Glutamatergic neuron (in vitro differentiated cells): ENCODE results near the gene HOXC9. TPM values are rescaled to one million over a fixed set of nuclear protein-coding genes. Genes with fewer than 3 reads are reported as not detected.

ENCODE experiments used
- DNase-seq: peaks from one replicate; pipeline ENCODE4 v3.0.0; 2022
- H3K27ac Mint-ChIP-seq: one replicate; pipeline ENCODE4 v1.8.0; 2020; ENCODE audit warnings: mild to moderate bottlenecking, mixed read lengths, inconsistent platforms; ENCODE audit not compliant: unreplicated experiment
- H3K27me3 Mint-ChIP-seq: one replicate; pipeline ENCODE4 v1.8.0; 2020; ENCODE audit warnings: mild to moderate bottlenecking, moderate library complexity, mixed read lengths, inconsistent platforms; ENCODE audit not compliant: unreplicated experiment
- H3K36me3 Mint-ChIP-seq: one replicate; pipeline ENCODE4 v1.8.0; 2020; ENCODE audit warnings: mild to moderate bottlenecking, mixed read lengths, inconsistent platforms; ENCODE audit not compliant: unreplicated experiment
- H3K4me1 Mint-ChIP-seq: one replicate; pipeline ENCODE4 v1.8.0; 2020; ENCODE audit warnings: mild to moderate bottlenecking, low read depth, mixed read lengths, inconsistent platforms; ENCODE audit not compliant: unreplicated experiment
- H3K4me3 Mint-ChIP-seq: one replicate; pipeline ENCODE4 v1.8.0; 2020; ENCODE audit warnings: mild to moderate bottlenecking, mixed read lengths, inconsistent platforms; ENCODE audit not compliant: unreplicated experiment
- H3K9me3 Mint-ChIP-seq: one replicate; pipeline ENCODE4 v1.8.0; 2020; ENCODE audit warnings: mild to moderate bottlenecking, moderate library complexity, mixed read lengths, inconsistent platforms; ENCODE audit not compliant: unreplicated experiment
- CTCF ChIP-seq: fragments of 200-600 bp; sonication (generic); IDR thresholded peaks from one replicate; pipeline ENCODE4 v1.5.0; 2021; ENCODE audit not compliant: partially characterized antibody, unreplicated experiment
- total RNA-seq: library from RNA; stranded (reverse); fragmentation: NEBNext Ultra II Directional; extraction: Animal tissue kit (Norgen Biotek cat#: 25700); gene quantifications from one replicate; pipeline ENCODE4 v1.2.1, GENCODE V29; 2021; ENCODE audit not compliant: unreplicated experiment

The HOXC9 gene
- total RNA-seq, 1 donor from 2014 or later, result not detected

GRCh38 chr12:53963434-53964314, 36.3 kb upstream of the HOXC9 start:
- Mint-ChIP-seq H3K4me3 (no peak overlapping the region), H3K4me1 (no peaks in the 10 kb centered on the region), H3K36me3 (peaks cover 4% of the 10 kb centered on the region), H3K27ac (no peak overlapping the region), H3K27me3 (peaks cover 52% of the 10 kb centered on the region), H3K9me3 (peaks cover 4% of the 10 kb centered on the region)
- no peak for DNase-seq
- no peak for TF ChIP-seq CTCF

- H3K9me3 Mint-ChIP-seq, result peaks cover 4% of the 10 kb centered on the region
- H3K27me3 Mint-ChIP-seq, result peaks cover 52% of the 10 kb centered on the region
- H3K4me3 Mint-ChIP-seq, result no peak overlapping the region
- no peak overlapping the region for H3K27ac Mint-ChIP-seq
- DNase-seq, result no peak
- H3K4me1 Mint-ChIP-seq, result no peaks in the 10 kb centered on the region
- H3K36me3 Mint-ChIP-seq, result peaks cover 4% of the 10 kb centered on the region
- TF ChIP-seq CTCF, result no peak
Measured at GRCh38 chr12:53964315-53964713, 35.6 kb upstream of the HOXC9 start.

- Mint-ChIP-seq H3K27ac (no peak overlapping the region), H3K27me3 (peaks cover 55% of the 10 kb centered on the region), H3K4me3 (no peak overlapping the region)
Measured at GRCh38 chr12:53965281-53966084, 34.5 kb upstream of the HOXC9 start.

GRCh38 chr12:53966085-53966384, 33.9 kb upstream of the HOXC9 start:
- H3K36me3 Mint-ChIP-seq, result no peaks in the 10 kb centered on the region
- H3K27ac Mint-ChIP-seq, result no peak overlapping the region
- H3K27me3 Mint-ChIP-seq, result peaks cover 55% of the 10 kb centered on the region
- TF ChIP-seq CTCF, result no peak
- no peaks in the 10 kb centered on the region for H3K4me1 Mint-ChIP-seq
- no peak for DNase-seq
- H3K4me3 Mint-ChIP-seq, result no peak overlapping the region
- peaks cover 3% of the 10 kb centered on the region for H3K9me3 Mint-ChIP-seq

More at GRCh38 chr12:53965281-53966084, 34.5 kb upstream of the HOXC9 start:
- Mint-ChIP-seq H3K36me3 (peaks cover 1% of the 10 kb centered on the region), H3K9me3 (peaks cover 3% of the 10 kb centered on the region), H3K4me1 (no peaks in the 10 kb centered on the region)
- DNase-seq, result no peak
- TF ChIP-seq CTCF, result no peak
